Measurements from ENCODE around the gene C1orf56. TPM values are rescaled to one million over a fixed set of nuclear protein-coding genes. Genes with fewer than 3 reads are reported as not detected.

C1orf56 gene
- polyA plus RNA-seq, 2 of the 4 experiments (the other 2 are of a cell fraction): 2.9 to 6.6 TPM

GRCh38 chr1:151059109-151060006 is 11.8 kb downstream of the C1orf56 start, which contains the start of gene CDC42SE1:
CDC42SE1 (minus strand) TSS chr1:151059622; CDS start chr1:151055730, 3,892 bp downstream.
- ChIA-PET POLR2A (interaction anchor here (0.8 to 5.6 kb wide), 6 partner anchors 8 to 12 kb away, joined by 3 to 34 read pairs (median 5); partner anchors contain the start of genes C1orf56 and GABPB2), CTCF (interaction anchor here (0.5 to 7.8 kb wide), 24 partner anchors 9 to 219 kb away, joined by 3 to 86 read pairs (median 3); partner anchors contain the start of genes C1orf56, GABPB2, MINDY1 and PRUNE1)
- TF ChIP-seq SMC3 (IDR thresholded peaks at IDR 0.05) (peak; percentile 26; the same call in 1 of the 3 replicates), CEBPB (IDR thresholded peaks at IDR 0.05) (peak; percentile 92 to 98), FOSL2 (IDR thresholded peaks at IDR 0.05) (no peak), FOSL2 (CRISPR knock-in tag; IDR thresholded peaks at IDR 0.05) (no peak), PBX3 (IDR thresholded peaks at IDR 0.05) (peak; percentile 28; the same call in 1 of the 2 replicates), HES2 (IDR thresholded peaks at IDR 0.05) (no peak), POLR2A (IDR thresholded peaks at IDR 0.05; ENCODE audit: low read length) (peak; percentile 68), PHF8 (IDR thresholded peaks at IDR 0.05; ENCODE audit: borderline replicate concordance, low read depth) (peak; percentile 45; the same call in 1 of the 2 replicates), RAD21 (conservative IDR thresholded peaks at IDR 0.05 in 1 of 2, IDR thresholded peaks at IDR 0.05 in 1 of 2) (peak in 1 of 2 experiments; percentile 27; a peak in 3 of 5 replicates), JUN (IDR thresholded peaks at IDR 0.05) (peak; percentile 42 to 85; a peak in 4 of 5 replicates), NPAS2 (CRISPR knock-in tag; IDR thresholded peaks at IDR 0.05; ENCODE audit: borderline replicate concordance) (no peak), BCL3 (IDR thresholded peaks at IDR 0.05) (peak; percentile 57; the same call in 1 of the 3 replicates), CTCF (IDR thresholded peaks at IDR 0.05) (peak; percentile 42; the same call in 2 of the 3 replicates)
- TF ChIP-seq, protein P1, sequence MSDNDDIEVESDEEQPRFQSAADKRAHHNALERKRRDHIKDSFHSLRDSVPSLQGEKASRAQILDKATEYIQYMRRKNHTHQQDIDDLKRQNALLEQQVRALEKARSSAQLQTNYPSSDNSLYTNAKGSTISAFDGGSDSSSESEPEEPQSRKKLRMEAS (IDR thresholded peaks at IDR 0.05): peak; percentile 76
- Histone ChIP-seq H3K27ac (peak within 1 kb of the TSS; percentile 98 to 100), H3K4me3 (peak within 1 kb of the TSS; percentile 90), H3K4me1 (peaks cover 50% of the 10 kb centered on the region), H3K4me2 (peak within 1 kb of the TSS; percentile 98), H3K9me3 (no peaks in the 10 kb centered on the region)
- ATAC-seq: peak; percentile 90 to 93
- DNase-seq (ENCODE audit: low read depth in 1 of 2, low spot score in 1 of 2): peak; percentile 88 to 94
- under 1% methylated on average over 23 of the region's 58 CpGs for WGBS (ENCODE audit: missing lambda C conversion rate)
- no peak for FAIRE-seq

GRCh38 chr1:151060007-151060656 is 12.6 kb downstream of the C1orf56 start, which contains the start of gene MLLT11:
MLLT11 (plus strand) TSS chr1:151060397; CDS start chr1:151067225, 6,828 bp downstream.
- peak within 1 kb of the TSS; percentile 98 to 100 for H3K27ac ChIP-seq
- CTCF ChIA-PET: interaction anchor here (0.6 to 7.8 kb wide), 21 partner anchors 8 to 97 kb away, joined by 3 to 86 read pairs (median 4); partner anchors contain the start of genes GABPB2, MINDY1, PRUNE1 and TNFAIP8L2
- peak within 1 kb of the TSS; percentile 90 for H3K4me3 ChIP-seq
- TF ChIP-seq HOXB13 (CRISPR knock-in tag; IDR thresholded peaks at IDR 0.05; ENCODE audit: low read depth): no peak
- no peak for TF ChIP-seq BCL3 (IDR thresholded peaks at IDR 0.05)
- TF ChIP-seq CEBPB (IDR thresholded peaks at IDR 0.05): 0 out of 4 replicates have a peak, but pooled peaks of 1 of the 2 experiments have one; percentile 8
- TF ChIP-seq E2F6 (IDR thresholded peaks at IDR 0.05; ENCODE audit: borderline replicate concordance, low read depth): peak; percentile 48; the same call in 1 of the 2 replicates
- peak; percentile 65 for TF ChIP-seq MAFK (IDR thresholded peaks at IDR 0.05; ENCODE audit: partially characterized antibody)
- TF ChIP-seq RAD21 (conservative IDR thresholded peaks at IDR 0.05 in 1 of 2, IDR thresholded peaks at IDR 0.05 in 1 of 2): no peak
- peak; percentile 60 for TF ChIP-seq POLR2A (IDR thresholded peaks at IDR 0.05; ENCODE audit: low read length)
- no peak for FAIRE-seq
- no peaks in the 10 kb centered on the region for H3K9me3 ChIP-seq
- POLR2A ChIA-PET: interaction anchor here (0.8 to 5.6 kb wide), 5 partner anchors 9 to 12 kb away, joined by 3 to 34 read pairs (median 6); partner anchors contain the start of genes C1orf56 and GABPB2
- H3K4me2 ChIP-seq: peak within 1 kb of the TSS; percentile 98
- DNase-seq (ENCODE audit: low read depth in 1 of 2, low spot score in 1 of 2): peak; percentile 66 to 73
- H3K4me1 ChIP-seq: peaks cover 58% of the 10 kb centered on the region
- ATAC-seq: peak; percentile 68 to 73
- 1% methylated on average over 14 of the region's 15 CpGs for WGBS (ENCODE audit: missing lambda C conversion rate)
